HepG2 (cell line): ENCODE results near the gene SECTM1. TPM values are rescaled to one million over a fixed set of nuclear protein-coding genes. Genes with fewer than 3 reads are reported as not detected.

Experiments
- ARID4A ChIP-seq: sonication (generic); formaldehyde crosslinking; IDR thresholded peaks from 2 replicates; pipeline ENCODE4 v1.5.0; 2020; ENCODE audit warnings: mild to moderate bottlenecking, missing genetic modification reagents, borderline replicate concordance
- ATM ChIP-seq: fragments of 450-650 bp; IDR thresholded peaks from 2 replicates; pipeline ENCODE4 v1.7.1; 2017; ENCODE audit warnings: mild to moderate bottlenecking, borderline replicate concordance
- FIP1L1 ChIP-seq: fragments of 200-400 bp; formaldehyde crosslinking; IDR thresholded peaks from 2 replicates; pipeline ENCODE4 v1.6.1; 2018; ENCODE audit warnings: low read depth, mild to moderate bottlenecking, low read length, moderate library complexity, borderline replicate concordance; ENCODE audit not compliant: insufficient read depth
- HDAC1 ChIP-seq: sonication (generic); formaldehyde crosslinking; IDR thresholded peaks from 2 replicates; pipeline ENCODE4 v1.5.1; 2020; ENCODE audit warnings: mild to moderate bottlenecking, missing genetic modification reagents
- IRX3 ChIP-seq: sonication (generic); formaldehyde crosslinking; IDR thresholded peaks from 2 replicates; pipeline ENCODE4 v1.8.1; 2023; ENCODE audit warnings: mild to moderate bottlenecking, low read depth, missing genetic modification reagents, borderline replicate concordance
- ISX ChIP-seq: sonication (generic); formaldehyde crosslinking; conservative IDR thresholded peaks from 2 replicates; pipeline ENCODE4 v1.5.0; 2020; ENCODE audit warnings: missing genetic modification reagents
- NR0B2 ChIP-seq: sonication (generic); formaldehyde crosslinking; IDR thresholded peaks from 2 replicates; pipeline ENCODE4 v1.4.0; 2020; ENCODE audit warnings: mild to moderate bottlenecking, missing genetic modification reagents
- NR2F1 ChIP-seq, 2 experiments: fragments of 450-650 bp in 1 of 2; formaldehyde crosslinking in 1 of 2; IDR thresholded peaks; 2 replicates each; pipeline versions ENCODE4 v1.5.0 to v1.6.1; 2016 to 2020; ENCODE audit warnings: mild to moderate bottlenecking in 1 of 2, missing compliant biosample characterization in 1 of 2, missing genetic modification reagents in 1 of 2, moderate library complexity in 1 of 2
- SALL1 ChIP-seq: sonication (generic); formaldehyde crosslinking; IDR thresholded peaks from 2 replicates; pipeline ENCODE4 v1.8.0; 2022; ENCODE audit warnings: mild to moderate bottlenecking, missing genetic modification reagents
- SALL2 ChIP-seq: sonication (generic); formaldehyde crosslinking; IDR thresholded peaks from 2 replicates; pipeline ENCODE4 v1.8.1; 2023; ENCODE audit warnings: mild to moderate bottlenecking, missing genetic modification reagents, inconsistent platforms
- SETDB1 ChIP-seq: sonication (generic); formaldehyde crosslinking; IDR thresholded peaks from 2 replicates; pipeline ENCODE4 v1.5.1; 2020; ENCODE audit warnings: missing genetic modification reagents, mild to moderate bottlenecking, borderline replicate concordance
- ZEB1 ChIP-seq: IDR thresholded peaks from 2 replicates; pipeline ENCODE4 v1.6.1; 2012; ENCODE audit warnings: mild to moderate bottlenecking, low read depth, inconsistent platforms; ENCODE audit not compliant: insufficient replicate concordance
- ZFP90 ChIP-seq: sonication (generic); formaldehyde crosslinking; IDR thresholded peaks from 2 replicates; pipeline ENCODE4 v1.8.0; 2022; ENCODE audit warnings: missing genetic modification reagents, mild to moderate bottlenecking, inconsistent platforms, borderline replicate concordance
- ZNF225 ChIP-seq: sonication (generic); formaldehyde crosslinking; IDR thresholded peaks from 2 replicates; pipeline ENCODE4 v1.4.0; 2020; ENCODE audit warnings: mild to moderate bottlenecking, missing genetic modification reagents
- ZNF230 ChIP-seq: sonication (generic); formaldehyde crosslinking; IDR thresholded peaks from 2 replicates; pipeline ENCODE4 v1.4.0; 2020; ENCODE audit warnings: mild to moderate bottlenecking, missing genetic modification reagents
- ZNF275 ChIP-seq: sonication (generic); formaldehyde crosslinking; IDR thresholded peaks from 2 replicates; pipeline ENCODE4 v1.8.0; 2022; ENCODE audit warnings: missing genetic modification reagents, mild to moderate bottlenecking, inconsistent platforms, borderline replicate concordance
- ZNF430 ChIP-seq: sonication (generic); formaldehyde crosslinking; IDR thresholded peaks from 2 replicates; pipeline ENCODE4 v1.9.0; 2021; ENCODE audit warnings: mild to moderate bottlenecking, missing genetic modification reagents
- ZNF597 ChIP-seq: sonication (generic); formaldehyde crosslinking; IDR thresholded peaks from 2 replicates; pipeline ENCODE4 v1.5.0; 2020; ENCODE audit warnings: missing genetic modification reagents
- ZNF704 ChIP-seq: sonication (generic); formaldehyde crosslinking; IDR thresholded peaks from 2 replicates; pipeline ENCODE4 v1.8.1; 2023; ENCODE audit warnings: mild to moderate bottlenecking, inconsistent platforms, moderate library complexity, missing genetic modification reagents, borderline replicate concordance
- polyA plus RNA-seq, 8 experiments: library from polyadenylated mRNA; depleted of rRNA in 3 of 8; stranded (reverse) in 7 of 8; unstranded in 1 of 8; fragments of >200 nt; fragmentation: Illumina TruSeq in 4 of 8; extraction: Trizol in 4 of 8; gene quantifications; 2 replicates each; pipeline versions ENCODE4 v1.2.1 to v1.2.3, GENCODE V29; 2011 to 2016; ENCODE audit warnings: low read depth in 4 of 8, missing spikeins in 1 of 8, mixed read lengths in 1 of 8; ENCODE audit not compliant: insufficient read depth in 1 of 8
- total RNA-seq, 5 experiments: library from RNA; depleted of rRNA; stranded (reverse); fragments of >200 nt; fragmentation: Illumina TruSeq; extraction: Trizol; gene quantifications; 2 replicates each; pipeline ENCODE4 v1.2.3, GENCODE V29; 2016; ENCODE audit warnings: low read depth in 1 of 5

The SECTM1 gene
- total and polyA plus RNA-seq, 2 of the 13 experiments (the other 11 are each of a cell fraction or from before 2014, with no cell fraction given), result 3.5 to 5.3 TPM

GRCh38 chr17:82298538-82299421 is 34.8 kb downstream of the SECTM1 start (continued):
- TF ChIP-seq IRX3 (CRISPR knock-in tag), result no peak
- peak; percentile 14; the same call in 1 of the 2 replicates for TF ChIP-seq SALL1 (CRISPR knock-in tag)
- 0 out of 2 replicates have a peak, but pooled peaks have one; percentile 17 for TF ChIP-seq ZNF704 (CRISPR knock-in tag)
- peak in 1 of 2 experiments; percentile 57; a peak in 2 of 4 replicates for TF ChIP-seq NR2F1 (CRISPR knock-in tag; IDR thresholded peaks at IDR 0.05)
- TF ChIP-seq ZNF275 (CRISPR knock-in tag), result 0 out of 2 replicates have a peak, but pooled peaks have one; percentile 4
- TF ChIP-seq ZFP90 (CRISPR knock-in tag), result no peak
- TF ChIP-seq HDAC1 (CRISPR knock-in tag), result peak; percentile 52; the same call in 1 of the 2 replicates
- TF ChIP-seq FIP1L1, result no peak
- no peak for TF ChIP-seq ATM
- TF ChIP-seq ZNF597 (CRISPR knock-in tag), result no peak
- 0 out of 2 replicates have a peak, but pooled peaks have one; percentile 7 for TF ChIP-seq ARID4A (CRISPR knock-in tag)
- no peak for TF ChIP-seq SETDB1 (CRISPR knock-in tag)
- no peak for TF ChIP-seq ZEB1
- TF ChIP-seq ZNF230 (CRISPR knock-in tag), result no peak
- TF ChIP-seq ZNF225, result no peak
- 0 out of 2 replicates have a peak, but pooled peaks have one; percentile 30 for TF ChIP-seq NR0B2
- TF ChIP-seq ZNF430 (CRISPR knock-in tag), result 0 out of 2 replicates have a peak, but pooled peaks have one; percentile 5
- no peak for TF ChIP-seq SALL2 (CRISPR knock-in tag)
- TF ChIP-seq ISX (CRISPR knock-in tag), result no peak
